ENCODE results near the gene CTNND2.

GRCh38 chr5:11407556-11408145 is 496.6 kb downstream of the CTNND2 start:
- no peak for TF ChIP-seq RAD21 (IDR thresholded peaks at IDR 0.05)
- no peak for TF ChIP-seq REST (IDR thresholded peaks at IDR 0.05)
- no peak for TF ChIP-seq CTCF (IDR thresholded peaks at IDR 0.05; ENCODE audit: low read depth, low read length, missing input control)
